GM18873 (cell line): ENCODE data around the gene PROKR1.
"Not testable (repeated sequence)": the region's sequence is repeated elsewhere in the genome, so short reads cannot be mapped to it uniquely, and the experiment has no call there.

Experiments used
- ATAC-seq: cut with Tn5 transposase; IDR thresholded peaks from one replicate; pipeline ENCODE4 v1.9.1; 2021; ENCODE audit warnings: mild to moderate bottlenecking, moderate library complexity, moderate number of reproducible peaks; ENCODE audit not compliant: unreplicated experiment, low FRiP score

Gene PROKR1

DNA sequence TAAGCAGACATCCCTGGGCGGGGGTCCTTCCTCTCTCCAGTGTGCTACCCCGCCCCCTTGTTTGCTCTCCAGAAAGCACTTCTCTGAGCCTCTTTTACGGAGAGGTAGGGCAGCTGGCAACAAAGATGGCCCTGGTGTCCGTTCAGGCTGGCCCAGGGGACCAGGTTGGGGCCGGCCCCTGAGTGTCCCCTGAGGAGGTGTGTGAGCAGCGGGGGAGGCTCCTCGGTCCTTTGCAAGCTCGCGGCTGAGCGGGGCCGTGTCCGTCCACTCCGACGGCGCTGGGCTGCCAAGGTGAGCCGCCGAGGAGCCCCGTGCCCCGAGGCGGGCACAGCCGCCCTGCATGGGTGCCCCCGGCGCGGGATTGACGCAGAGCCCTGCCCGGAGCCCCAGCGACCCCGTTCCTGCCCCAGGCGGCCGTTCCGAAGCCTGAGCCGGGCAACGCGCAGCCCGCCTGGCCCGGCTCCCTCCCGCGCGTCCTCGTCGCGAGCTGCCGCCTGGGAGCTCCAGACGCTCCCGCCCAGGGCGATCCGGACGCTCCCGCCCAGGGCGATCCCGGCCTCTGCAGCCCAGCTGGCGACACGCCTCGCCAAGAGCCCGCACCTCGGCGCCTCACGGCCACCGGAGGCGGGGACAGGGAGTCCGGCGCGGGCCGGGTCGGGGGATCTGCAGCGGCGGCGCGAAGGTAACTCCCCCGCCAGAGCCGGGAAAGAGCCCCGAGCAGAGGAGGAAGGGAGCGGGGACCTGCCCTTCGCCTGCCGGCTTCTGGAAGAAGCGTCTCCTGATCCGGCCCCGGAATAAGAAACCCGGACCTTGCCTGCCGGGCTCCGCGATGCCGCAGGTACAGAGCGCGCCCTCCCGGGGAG is at the start of gene PROKR1:
Gene PROKR1, plus strand, starts transcription at position 569 of the 863 bp plus-strand sequence. CDS start 2,243 bp downstream, outside the sequence.
- ATAC-seq, result no peak

- no peak for ATAC-seq
These were observed 49.3 kb upstream of the PROKR1 start for GRCh38 chr2:68594041-68594440.

DNA sequence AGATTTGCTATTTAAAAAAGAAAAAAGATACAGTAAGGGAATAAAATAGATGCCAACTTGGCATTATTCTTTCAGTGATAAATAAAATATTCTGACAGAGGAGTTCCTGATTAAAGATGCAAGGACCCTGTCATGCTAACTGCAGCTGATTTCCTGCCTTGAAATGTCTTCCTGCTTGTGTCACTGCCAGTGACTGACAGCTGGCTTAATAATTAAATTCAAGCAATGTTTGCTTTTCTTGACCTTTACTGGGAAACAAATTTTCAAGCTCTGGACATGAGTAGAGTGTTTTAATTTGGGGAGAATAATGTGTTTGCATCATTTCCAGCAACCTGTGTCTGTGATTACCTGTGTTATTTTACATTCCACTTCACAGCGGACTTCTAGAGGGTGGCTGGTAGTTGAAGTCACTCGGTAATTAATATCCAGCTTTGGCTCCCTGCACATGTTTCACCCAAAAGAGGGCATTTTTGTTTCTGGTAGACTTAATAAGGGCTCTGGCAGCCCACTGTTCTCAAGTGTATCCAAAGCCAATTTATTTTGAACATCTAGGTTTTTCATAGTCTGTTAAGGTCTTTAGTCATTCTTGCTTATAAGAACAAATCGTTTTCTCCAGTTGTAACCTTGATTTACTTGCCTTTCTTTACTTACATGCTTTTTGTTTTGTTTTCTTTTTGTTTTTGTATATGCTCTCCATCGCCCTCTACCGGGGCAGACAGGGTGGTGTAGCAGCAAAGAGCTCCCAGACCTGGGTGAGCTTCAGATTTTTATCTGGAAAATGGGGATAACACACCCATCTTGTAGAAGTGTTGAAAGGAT is 48.5 kb upstream of the PROKR1 start:
- ATAC-seq, result no peak

- ATAC-seq, result not testable (repeated sequence)
These were observed 47.9 kb upstream of the PROKR1 start for GRCh38 chr2:68595493-68595785.

GRCh38 chr2:68600495-68600894 is 42.9 kb upstream of the PROKR1 start:
- not testable (repeated sequence) for ATAC-seq

GRCh38 chr2:68603059-68603458 is 40.3 kb upstream of the PROKR1 start:
- ATAC-seq, result no peak

DNA sequence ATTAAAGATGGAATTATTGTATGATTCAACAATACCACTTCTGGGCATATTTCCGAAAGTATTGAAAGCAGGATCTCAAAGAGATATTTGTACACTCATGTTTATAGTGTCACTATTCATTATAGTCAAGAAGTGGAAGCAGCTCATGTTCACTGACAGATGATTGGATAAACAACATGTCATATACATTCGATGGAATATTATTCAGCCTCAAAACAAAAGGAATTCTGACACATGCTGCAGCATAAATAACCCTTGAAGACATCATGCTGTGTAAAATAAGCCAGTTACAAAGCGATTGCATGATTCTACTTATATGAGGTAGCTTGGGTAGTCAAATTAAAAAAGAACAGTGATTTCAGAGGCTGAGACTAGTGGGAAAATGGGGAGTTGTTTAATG is 39.3 kb upstream of the PROKR1 start:
- ATAC-seq, result no peak

DNA sequence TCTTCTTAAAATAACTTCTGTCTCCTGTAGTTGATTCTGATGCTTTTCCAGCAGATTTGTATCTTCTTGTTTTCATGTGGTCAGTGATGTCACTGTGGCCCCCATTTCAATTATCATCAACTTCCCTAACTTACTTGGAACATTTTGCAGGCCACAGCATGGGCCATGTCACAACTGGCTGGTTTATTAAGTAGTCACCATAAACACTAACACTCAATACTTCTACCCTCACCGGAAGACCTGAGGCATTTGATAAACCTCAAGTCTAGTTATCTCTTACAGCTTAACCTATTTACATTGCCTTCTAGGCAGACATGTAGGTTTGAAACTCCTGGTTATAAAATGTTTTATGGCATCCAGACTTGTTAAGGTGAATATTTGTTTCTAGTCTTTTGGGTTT is 37.4 kb upstream of the PROKR1 start:
- ATAC-seq, result no peak

DNA sequence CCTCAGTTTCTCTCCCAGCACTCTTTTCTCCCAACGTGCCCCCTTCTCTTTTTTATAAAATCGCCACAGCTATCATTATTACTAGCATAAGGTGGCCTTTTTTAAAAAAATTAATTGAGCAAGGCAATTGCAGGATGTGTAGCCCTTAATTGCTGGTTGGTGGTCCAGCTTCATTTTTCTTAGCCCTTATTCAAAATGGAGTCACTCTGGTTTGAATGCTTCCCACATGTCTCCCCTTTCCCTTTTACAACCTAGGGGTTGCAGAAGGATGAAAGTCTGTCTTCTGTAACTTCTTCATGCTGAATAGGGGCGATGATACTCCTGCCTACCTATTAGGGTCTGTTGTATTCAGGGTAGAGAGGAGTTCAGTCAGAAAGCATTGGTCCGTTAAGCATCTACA is 36.6 kb upstream of the PROKR1 start:
- ATAC-seq, result no peak

GRCh38 chr2:68607837-68608236 is 35.5 kb upstream of the PROKR1 start:
- ATAC-seq, result no peak

GRCh38 chr2:68612765-68613519 is 30.4 kb upstream of the PROKR1 start:
- ATAC-seq, result no peak

DNA sequence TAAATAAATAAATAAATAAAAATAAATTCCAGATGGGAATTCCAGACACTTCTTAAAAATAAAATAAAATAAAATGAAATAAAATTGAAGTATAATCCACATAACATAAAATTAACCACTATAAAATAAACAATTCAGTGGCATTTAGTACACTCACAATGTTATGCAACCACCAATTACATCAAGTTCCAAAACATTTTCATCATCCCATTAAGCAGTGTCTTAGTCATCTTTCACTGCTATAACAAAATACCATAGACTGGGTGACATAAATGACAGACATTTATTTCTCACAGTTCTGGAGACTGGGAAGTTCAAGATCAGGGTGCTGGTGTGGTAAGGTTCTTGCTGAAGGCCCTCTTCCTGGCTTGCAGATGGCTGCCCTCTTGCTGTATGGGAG is 22.6 kb upstream of the PROKR1 start:
- no peak for ATAC-seq

- ATAC-seq, result no peak
These were observed 19.6 kb upstream of the PROKR1 start for GRCh38 chr2:68623820-68624219.

- ATAC-seq, result no peak
These were observed 15.8 kb upstream of the PROKR1 start for GRCh38 chr2:68627615-68628014.

DNA sequence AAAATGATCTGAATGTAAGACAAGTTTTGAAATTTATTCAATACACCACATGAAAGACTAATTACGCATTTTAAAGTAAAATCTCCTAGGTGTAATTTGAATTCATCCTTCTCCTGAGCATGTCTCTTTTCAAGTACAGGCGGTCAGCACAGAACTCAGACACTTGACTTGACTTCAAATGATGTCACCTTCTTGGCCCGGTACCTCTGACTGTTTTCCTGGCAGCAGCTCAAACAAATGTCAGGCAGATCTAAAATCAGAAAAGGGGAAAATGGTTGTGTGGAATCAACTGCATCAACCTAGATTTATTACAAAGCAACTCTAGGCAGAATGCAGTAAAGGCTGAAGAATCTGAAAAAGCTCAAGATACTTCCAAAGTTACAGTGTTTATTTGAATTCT is 11.4 kb upstream of the PROKR1 start:
- ATAC-seq, result no peak

- no peak for ATAC-seq
These were observed 6.3 kb upstream of the PROKR1 start for GRCh38 chr2:68637047-68637446.

DNA sequence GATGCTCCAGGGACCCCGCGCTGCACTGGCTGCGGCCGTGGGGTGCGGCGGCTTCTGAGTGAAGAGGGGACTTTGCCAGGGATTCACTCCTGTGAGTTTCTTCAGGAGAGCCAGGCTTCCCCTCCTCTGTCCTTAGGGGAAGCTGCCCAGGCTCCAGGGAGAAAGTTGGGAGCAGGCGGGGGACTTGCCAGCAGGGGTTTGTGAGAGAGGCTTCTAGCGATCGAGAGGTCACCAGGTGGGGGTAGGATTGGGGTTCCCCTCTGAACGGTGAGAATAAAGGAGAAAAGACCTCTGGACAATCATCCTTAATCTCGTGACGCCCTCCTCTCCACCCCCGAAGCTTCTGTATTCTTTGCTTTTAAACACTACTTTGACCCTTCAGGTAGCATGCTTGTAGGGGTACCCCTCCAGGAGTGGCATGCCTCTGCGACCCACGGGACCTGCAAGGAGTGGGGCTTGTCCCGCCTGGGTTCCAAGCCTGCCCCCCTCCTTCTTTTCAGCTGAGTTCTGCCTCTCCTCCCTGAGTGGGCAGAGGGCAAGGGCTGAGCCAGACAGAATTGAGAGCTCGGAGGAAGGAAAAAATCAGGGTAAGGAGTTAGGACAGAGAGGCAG is 601 bp downstream of the PROKR1 start:
- no peak for ATAC-seq

DNA sequence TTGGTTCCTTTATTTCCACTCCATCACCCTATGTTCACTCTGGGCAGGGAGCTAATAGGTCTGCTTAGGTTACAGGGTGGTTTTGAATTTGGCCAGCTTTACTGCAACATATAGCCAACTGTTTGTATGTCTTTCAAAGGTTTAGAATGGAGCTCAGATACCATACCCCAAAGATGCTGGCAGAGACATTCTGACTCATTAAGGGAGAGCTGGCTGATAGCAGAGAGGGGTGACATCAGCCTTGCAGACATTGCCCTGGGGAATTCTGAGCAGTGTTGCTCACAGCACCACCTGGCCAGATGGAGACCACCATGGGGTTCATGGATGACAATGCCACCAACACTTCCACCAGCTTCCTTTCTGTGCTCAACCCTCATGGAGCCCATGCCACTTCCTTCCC is 2.1 kb downstream of the PROKR1 start:
- ATAC-seq, result no peak

GRCh38 chr2:68646303-68646702 is 2.9 kb downstream of the PROKR1 start:
- no peak for ATAC-seq

DNA sequence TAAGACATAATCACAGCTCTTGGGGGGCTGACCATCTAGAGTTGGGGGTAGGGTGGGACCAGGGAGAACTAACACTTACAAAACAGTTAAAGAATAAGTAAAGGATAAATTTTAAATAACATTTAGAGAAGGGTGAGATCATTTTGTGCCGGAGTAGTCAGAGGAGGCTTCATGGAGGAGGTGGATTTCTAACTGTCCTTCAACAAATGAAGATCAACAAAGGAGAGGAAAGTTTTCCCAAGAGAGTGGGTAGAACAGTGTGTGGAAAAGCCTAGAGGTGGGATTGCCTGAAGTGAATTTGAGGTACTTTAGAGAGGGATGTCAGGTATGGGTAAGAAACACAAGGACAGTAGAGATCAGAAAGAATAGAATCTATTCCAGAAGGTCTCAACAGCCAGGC is 7.3 kb downstream of the PROKR1 start:
- ATAC-seq, result no peak

DNA sequence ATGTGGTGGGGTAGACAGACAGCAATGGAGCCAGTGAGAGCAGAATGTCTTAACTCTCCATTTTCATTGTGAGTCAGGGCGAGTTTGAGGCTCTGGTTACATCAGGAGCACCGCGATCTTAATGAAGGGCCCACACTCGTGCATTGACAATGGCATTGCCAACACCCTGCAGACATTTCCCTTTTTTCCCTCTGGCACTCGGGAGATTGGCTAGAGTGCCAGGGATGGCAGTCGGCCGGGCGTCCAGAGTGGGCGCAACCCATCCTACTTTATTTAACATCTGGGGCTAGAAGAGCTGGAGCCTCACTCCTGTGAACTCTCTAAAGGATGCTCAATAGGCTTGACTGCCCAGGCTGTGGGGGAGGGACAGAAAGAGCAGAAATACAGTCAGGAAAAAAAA is 9.7 kb downstream of the PROKR1 start:
- no peak for ATAC-seq
